ENCODE data around the gene SNX4.

SNX4 gene

GRCh38 chr3:125462722-125463299 is 57.2 kb downstream of the SNX4 start:
- TF ChIP-seq ARNTL (CRISPR knock-in tag; IDR thresholded peaks at IDR 0.05; ENCODE audit: borderline replicate concordance, low read depth): no peak
- TF ChIP-seq CSRNP3 (CRISPR knock-in tag; IDR thresholded peaks at IDR 0.05): no peak
- no peak for TF ChIP-seq ISL1 (CRISPR knock-in tag; IDR thresholded peaks at IDR 0.05)
- no peak for TF ChIP-seq ZFP3 (CRISPR knock-in tag; IDR thresholded peaks at IDR 0.05)
- TF ChIP-seq ESRRG (CRISPR knock-in tag; IDR thresholded peaks at IDR 0.05): no peak
- no peak for TF ChIP-seq CREB5 (CRISPR knock-in tag; IDR thresholded peaks at IDR 0.05; ENCODE audit: low read depth)
- no peak for TF ChIP-seq TCF4 (CRISPR knock-in tag; IDR thresholded peaks at IDR 0.05; ENCODE audit: borderline replicate concordance)
- TF ChIP-seq CSDC2 (CRISPR knock-in tag; IDR thresholded peaks at IDR 0.05): no peak
- no peak for TF ChIP-seq PPARA (CRISPR knock-in tag; IDR thresholded peaks at IDR 0.05; ENCODE audit: borderline replicate concordance)
- no peak for TF ChIP-seq OSR1 (CRISPR knock-in tag; IDR thresholded peaks at IDR 0.05)
- no peak for TF ChIP-seq TOX (CRISPR knock-in tag; IDR thresholded peaks at IDR 0.05; ENCODE audit: borderline replicate concordance)
- TF ChIP-seq ZNF8 (CRISPR knock-in tag; IDR thresholded peaks at IDR 0.05): no peak
- TF ChIP-seq ZC3H10 (CRISPR knock-in tag; IDR thresholded peaks at IDR 0.05): no peak
- no peak for TF ChIP-seq GLIS3 (CRISPR knock-in tag; IDR thresholded peaks at IDR 0.05)
- TF ChIP-seq ZNF565 (CRISPR knock-in tag; conservative IDR thresholded peaks at IDR 0.05; ENCODE audit: low read depth): no peak
- no peak for TF ChIP-seq BACH2 (CRISPR knock-in tag; IDR thresholded peaks at IDR 0.05; ENCODE audit: borderline replicate concordance)
- TF ChIP-seq ZFP30 (CRISPR knock-in tag; IDR thresholded peaks at IDR 0.05): no peak
- no peak for TF ChIP-seq SNAI2 (CRISPR knock-in tag; IDR thresholded peaks at IDR 0.05)
- no peak for TF ChIP-seq RARB (CRISPR knock-in tag; IDR thresholded peaks at IDR 0.05)
- no peak for ATAC-seq

- TF ChIP-seq OSR1 (CRISPR knock-in tag; IDR thresholded peaks at IDR 0.05) (no peak), ARNTL (CRISPR knock-in tag; IDR thresholded peaks at IDR 0.05; ENCODE audit: borderline replicate concordance, low read depth) (no peak), BACH2 (CRISPR knock-in tag; IDR thresholded peaks at IDR 0.05; ENCODE audit: borderline replicate concordance) (no peak), ZNF8 (CRISPR knock-in tag; IDR thresholded peaks at IDR 0.05) (no peak), POU6F1 (CRISPR knock-in tag; IDR thresholded peaks at IDR 0.05; ENCODE audit: borderline replicate concordance, low read depth) (no peak), ISL1 (CRISPR knock-in tag; IDR thresholded peaks at IDR 0.05) (no peak), PATZ1 (CRISPR knock-in tag; IDR thresholded peaks at IDR 0.05; ENCODE audit: borderline replicate concordance) (no peak), ESRRG (CRISPR knock-in tag; IDR thresholded peaks at IDR 0.05) (no peak), ZNF565 (CRISPR knock-in tag; conservative IDR thresholded peaks at IDR 0.05; ENCODE audit: low read depth) (no peak), TOX (CRISPR knock-in tag; IDR thresholded peaks at IDR 0.05; ENCODE audit: borderline replicate concordance) (no peak)
- ATAC-seq: no peak
Observed at GRCh38 chr3:125461896-125462295, 58.1 kb downstream of the SNX4 start.

GRCh38 chr3:125460233-125460632 is 59.8 kb downstream of the SNX4 start:
- ATAC-seq: no peak
- no peak for TF ChIP-seq SNAI2 (CRISPR knock-in tag; IDR thresholded peaks at IDR 0.05)
- no peak for TF ChIP-seq PATZ1 (CRISPR knock-in tag; IDR thresholded peaks at IDR 0.05; ENCODE audit: borderline replicate concordance)
- TF ChIP-seq TCF4 (CRISPR knock-in tag; IDR thresholded peaks at IDR 0.05; ENCODE audit: borderline replicate concordance): no peak
- TF ChIP-seq ZFP30 (CRISPR knock-in tag; IDR thresholded peaks at IDR 0.05): no peak
- no peak for TF ChIP-seq POU6F1 (CRISPR knock-in tag; IDR thresholded peaks at IDR 0.05; ENCODE audit: borderline replicate concordance, low read depth)
- no peak for TF ChIP-seq ZNF565 (CRISPR knock-in tag; conservative IDR thresholded peaks at IDR 0.05; ENCODE audit: low read depth)
- TF ChIP-seq OSR1 (CRISPR knock-in tag; IDR thresholded peaks at IDR 0.05): no peak
- no peak for TF ChIP-seq BACH2 (CRISPR knock-in tag; IDR thresholded peaks at IDR 0.05; ENCODE audit: borderline replicate concordance)
- no peak for TF ChIP-seq TSHZ2 (CRISPR knock-in tag; IDR thresholded peaks at IDR 0.05)
- no peak for TF ChIP-seq CREB5 (CRISPR knock-in tag; IDR thresholded peaks at IDR 0.05; ENCODE audit: low read depth)
